Thyroid gland (tissue), 4 donors: ENCODE measurements around the gene LATS1.
"Not testable (repeated sequence)": the region's sequence is repeated elsewhere in the genome, so short reads cannot be mapped to it uniquely, and the experiment has no call there.

Experiments used
- POLR2A ChIP-seq, 2 donors: fragments of 450-650 bp; IDR thresholded peaks; one replicate each; pipeline ENCODE4 v1.6.1; 2017; ENCODE audit warnings: antibody characterized with exemption in 2 of 2, mild to moderate bottlenecking in 2 of 2, moderate library complexity in 1 of 2
- TF ChIP-seq, protein P1 (sequence below), 6 experiments: fragments of 200-600 bp in 3 of 6; fragments of 450-650 bp in 3 of 6; sonication (generic) in 3 of 6; IDR thresholded peaks; one replicate each; pipeline ENCODE4 v1.5.1; 2016 to 2019; ENCODE audit warnings: antibody characterized with exemption in 6 of 6, mild to moderate bottlenecking in 2 of 6, inconsistent platforms in 1 of 6, moderate library complexity in 1 of 6

DNA sequence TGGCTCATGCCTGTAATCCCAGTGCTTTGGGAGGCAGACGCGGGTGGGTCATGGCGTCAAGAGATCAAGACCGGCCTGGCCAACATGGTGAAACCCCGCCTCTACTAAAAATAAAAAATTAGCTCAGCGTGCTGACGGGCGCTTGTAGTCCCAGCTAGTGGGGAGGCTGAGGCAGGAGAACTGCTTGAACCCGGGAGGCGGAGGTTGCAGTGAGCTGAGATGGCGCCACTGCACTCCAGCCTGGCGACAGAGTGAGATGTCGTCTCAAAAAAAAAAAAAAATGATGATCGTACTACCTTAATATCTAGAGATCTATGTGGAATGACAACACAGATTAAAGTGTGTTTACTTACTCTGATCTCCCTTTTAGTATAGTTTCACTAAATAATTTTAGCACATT, 36.1 kb downstream of the LATS1 start:
- TF ChIP-seq, protein P1, sequence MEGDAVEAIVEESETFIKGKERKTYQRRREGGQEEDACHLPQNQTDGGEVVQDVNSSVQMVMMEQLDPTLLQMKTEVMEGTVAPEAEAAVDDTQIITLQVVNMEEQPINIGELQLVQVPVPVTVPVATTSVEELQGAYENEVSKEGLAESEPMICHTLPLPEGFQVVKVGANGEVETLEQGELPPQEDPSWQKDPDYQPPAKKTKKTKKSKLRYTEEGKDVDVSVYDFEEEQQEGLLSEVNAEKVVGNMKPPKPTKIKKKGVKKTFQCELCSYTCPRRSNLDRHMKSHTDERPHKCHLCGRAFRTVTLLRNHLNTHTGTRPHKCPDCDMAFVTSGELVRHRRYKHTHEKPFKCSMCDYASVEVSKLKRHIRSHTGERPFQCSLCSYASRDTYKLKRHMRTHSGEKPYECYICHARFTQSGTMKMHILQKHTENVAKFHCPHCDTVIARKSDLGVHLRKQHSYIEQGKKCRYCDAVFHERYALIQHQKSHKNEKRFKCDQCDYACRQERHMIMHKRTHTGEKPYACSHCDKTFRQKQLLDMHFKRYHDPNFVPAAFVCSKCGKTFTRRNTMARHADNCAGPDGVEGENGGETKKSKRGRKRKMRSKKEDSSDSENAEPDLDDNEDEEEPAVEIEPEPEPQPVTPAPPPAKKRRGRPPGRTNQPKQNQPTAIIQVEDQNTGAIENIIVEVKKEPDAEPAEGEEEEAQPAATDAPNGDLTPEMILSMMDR (IDR thresholded peaks at IDR 0.05) = not testable (repeated sequence)
- not testable (repeated sequence) for TF ChIP-seq POLR2A (IDR thresholded peaks at IDR 0.05)
